Measurements from ENCODE around the gene HMCN1.

GRCh38 chr1:185795181-185795580 lies 61.0 kb downstream of the HMCN1 start:
- TF ChIP-seq MXI1 (conservative IDR thresholded peaks at IDR 0.05; ENCODE audit: poor library complexity, severe bottlenecking) (no peak), EZH2 (IDR thresholded peaks at IDR 0.05; ENCODE audit: borderline replicate concordance, insufficient read depth, low read length, poor library complexity, severe bottlenecking) (no peak), CTCF (IDR thresholded peaks at IDR 0.05; ENCODE audit: poor library complexity, severe bottlenecking) (no peak), REST (IDR thresholded peaks at IDR 0.05; ENCODE audit: borderline replicate concordance) (no peak), POLR2AphosphoS5 (IDR thresholded peaks at IDR 0.05) (no peak), RAD21 (conservative IDR thresholded peaks at IDR 0.05) (no peak), SMC3 (conservative IDR thresholded peaks at IDR 0.05; ENCODE audit: poor library complexity) (no peak), EP300 (conservative IDR thresholded peaks at IDR 0.05; ENCODE audit: poor library complexity, severe bottlenecking) (no peak), TAF1 (IDR thresholded peaks at IDR 0.05; ENCODE audit: low read depth) (no peak)
